ENCODE results near the gene FBXO46. TPM values are rescaled to one million over a fixed set of nuclear protein-coding genes. Genes with fewer than 3 reads are reported as not detected.

FBXO46 gene
- total and polyA plus RNA-seq, 2 donors (not counting 3 experiments of a cell fraction or from before 2014, with no cell fraction given) = 7.7 to 21.2 TPM

DNA sequence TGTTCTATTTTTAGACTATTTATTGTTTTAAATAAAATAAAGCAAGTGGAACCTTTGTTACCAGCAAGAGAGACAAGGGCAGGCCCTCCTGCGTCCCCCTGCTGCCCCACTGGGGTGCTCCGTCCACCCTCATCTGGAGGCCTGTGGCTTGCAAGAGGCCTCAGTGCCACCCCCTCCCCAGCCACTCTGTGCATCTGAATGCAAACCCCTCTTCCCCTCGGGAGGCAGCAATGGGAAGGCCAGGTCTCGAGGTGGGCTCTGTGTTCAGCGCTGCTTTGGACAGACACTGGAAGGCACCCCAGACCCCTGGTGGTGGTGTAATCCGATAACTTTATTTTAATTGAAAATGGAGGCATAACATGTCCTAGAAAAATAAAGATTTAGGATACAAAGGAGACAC, 33.8 kb upstream of the FBXO46 start:
- no peaks in the 10 kb centered on the region for H3K27me3 ChIP-seq (ENCODE audit: control insufficient read depth in 2 of 2, insufficient read depth in 2 of 2, low read length in 2 of 2)
- H3K27ac ChIP-seq (ENCODE audit: insufficient read depth, low read depth, low read length) = no peak overlapping the region
- H3K4me1 ChIP-seq (ENCODE audit: control insufficient read depth, extremely low read depth, insufficient read depth, low read length) = peaks cover 6% of the 10 kb centered on the region
- ChIA-PET POLR2A (no interaction called here), CTCF (interaction anchor here (6.7 kb wide), 1 partner anchor 71 kb away, joined by 56 read pairs; the partner anchor contains the start of genes QPCTL and SNRPD2)
- H3K79me2 ChIP-seq (ENCODE audit: control insufficient read depth, insufficient read depth, low read length) = peaks cover 2% of the 10 kb centered on the region
- FAIRE-seq (no peak), DNase-seq (ENCODE audit: low read depth, low spot score) (no peak)
- no peaks in the 10 kb centered on the region for H4K20me1 ChIP-seq (replicated peaks; ENCODE audit: control insufficient read depth, extremely low read depth, insufficient read depth, low read length)
- H3K4me3 ChIP-seq (replicated peaks in 1 of 3; ENCODE audit: insufficient read depth in 1 of 3, low read depth in 1 of 3, low read length in 3 of 3) = no peak overlapping the region
- intact Hi-C loops (cut with micrococcal nuclease) = no loop called here
- no peaks in the 10 kb centered on the region for H3K9me1 ChIP-seq (replicated peaks; ENCODE audit: control insufficient read depth, extremely low read depth, insufficient read depth, low read length)
- BruUV-seq (replicated peaks) = no TSS peak
- no peak overlapping the region for H3K9ac ChIP-seq (replicated peaks; ENCODE audit: extremely low read depth, insufficient read depth, low read length)
- H3K9me3 ChIP-seq (replicated peaks; ENCODE audit: control insufficient read depth, insufficient read depth, low read length) = no peaks in the 10 kb centered on the region
- H3K36me3 ChIP-seq (ENCODE audit: control insufficient read depth in 2 of 2, extremely low read depth in 1 of 2, insufficient read depth in 2 of 2, low read length in 2 of 2) = no peaks in the 10 kb centered on the region
- H3K4me2 ChIP-seq (ENCODE audit: insufficient read depth, low read length) = no peak overlapping the region
- H2AFZ ChIP-seq (ENCODE audit: low read depth, low read length) = no peak overlapping the region
- dilution Hi-C loops (cut with MboI; ENCODE audit: extremely low pct_ligation_motif_present, low sequenced_read_pairs) = no loop called here
- TF ChIP-seq, protein P1, sequence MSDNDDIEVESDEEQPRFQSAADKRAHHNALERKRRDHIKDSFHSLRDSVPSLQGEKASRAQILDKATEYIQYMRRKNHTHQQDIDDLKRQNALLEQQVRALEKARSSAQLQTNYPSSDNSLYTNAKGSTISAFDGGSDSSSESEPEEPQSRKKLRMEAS (IDR thresholded peaks at IDR 0.05; ENCODE audit: insufficient read depth, insufficient read length) = no peak
- TF ChIP-seq JUN (IDR thresholded peaks at IDR 0.05; ENCODE audit: borderline replicate concordance, insufficient read depth, insufficient read length, low read depth) (no peak), POLR2AphosphoS5 (IDR thresholded peaks at IDR 0.05; ENCODE audit: insufficient read depth, low read depth, low read length) (no peak), MYC (IDR thresholded peaks at IDR 0.05; ENCODE audit: low read depth, low read length) (no peak), EZH2 (IDR thresholded peaks at IDR 0.05; ENCODE audit: borderline replicate concordance, low read depth, low read length, severe bottlenecking) (no peak), GATA2 (IDR thresholded peaks at IDR 0.05; ENCODE audit: insufficient read depth, insufficient read length, low read depth, low read length) (no peak)
- TF ChIP-seq, protein P2, sequence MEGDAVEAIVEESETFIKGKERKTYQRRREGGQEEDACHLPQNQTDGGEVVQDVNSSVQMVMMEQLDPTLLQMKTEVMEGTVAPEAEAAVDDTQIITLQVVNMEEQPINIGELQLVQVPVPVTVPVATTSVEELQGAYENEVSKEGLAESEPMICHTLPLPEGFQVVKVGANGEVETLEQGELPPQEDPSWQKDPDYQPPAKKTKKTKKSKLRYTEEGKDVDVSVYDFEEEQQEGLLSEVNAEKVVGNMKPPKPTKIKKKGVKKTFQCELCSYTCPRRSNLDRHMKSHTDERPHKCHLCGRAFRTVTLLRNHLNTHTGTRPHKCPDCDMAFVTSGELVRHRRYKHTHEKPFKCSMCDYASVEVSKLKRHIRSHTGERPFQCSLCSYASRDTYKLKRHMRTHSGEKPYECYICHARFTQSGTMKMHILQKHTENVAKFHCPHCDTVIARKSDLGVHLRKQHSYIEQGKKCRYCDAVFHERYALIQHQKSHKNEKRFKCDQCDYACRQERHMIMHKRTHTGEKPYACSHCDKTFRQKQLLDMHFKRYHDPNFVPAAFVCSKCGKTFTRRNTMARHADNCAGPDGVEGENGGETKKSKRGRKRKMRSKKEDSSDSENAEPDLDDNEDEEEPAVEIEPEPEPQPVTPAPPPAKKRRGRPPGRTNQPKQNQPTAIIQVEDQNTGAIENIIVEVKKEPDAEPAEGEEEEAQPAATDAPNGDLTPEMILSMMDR (IDR thresholded peaks at IDR 0.05; ENCODE audit: extremely low read depth in 1 of 2, insufficient read depth in 1 of 2, low read depth in 1 of 2, low read length in 2 of 2) = no peak

Data from endothelial cell of umbilical vein (primary cell).